ENCODE data around the gene PTPA.

DNA sequence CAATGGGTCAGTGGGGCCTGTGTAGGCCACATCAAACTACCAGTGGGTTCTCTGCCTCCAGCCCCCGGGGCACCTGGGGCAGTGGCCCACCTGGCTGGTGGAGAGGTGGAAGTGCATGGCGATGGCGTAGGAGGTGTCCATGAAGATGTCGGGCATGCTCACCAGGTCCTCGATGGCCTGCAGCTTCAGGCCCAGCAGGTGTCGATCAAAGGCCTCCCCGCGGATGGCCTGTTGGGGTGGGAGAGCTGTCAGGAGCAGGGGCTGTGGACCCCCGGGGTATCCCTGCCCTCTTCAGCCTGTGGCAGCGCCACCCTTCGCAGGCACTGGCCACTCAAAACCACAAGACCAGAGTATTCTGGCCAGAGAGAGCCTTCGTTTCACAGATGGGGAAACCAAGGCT lies 15.3 kb upstream of the PTPA start:
- no peak for TF ChIP-seq POLR2AphosphoS5 (IDR thresholded peaks at IDR 0.05)
- TF ChIP-seq, protein P1, sequence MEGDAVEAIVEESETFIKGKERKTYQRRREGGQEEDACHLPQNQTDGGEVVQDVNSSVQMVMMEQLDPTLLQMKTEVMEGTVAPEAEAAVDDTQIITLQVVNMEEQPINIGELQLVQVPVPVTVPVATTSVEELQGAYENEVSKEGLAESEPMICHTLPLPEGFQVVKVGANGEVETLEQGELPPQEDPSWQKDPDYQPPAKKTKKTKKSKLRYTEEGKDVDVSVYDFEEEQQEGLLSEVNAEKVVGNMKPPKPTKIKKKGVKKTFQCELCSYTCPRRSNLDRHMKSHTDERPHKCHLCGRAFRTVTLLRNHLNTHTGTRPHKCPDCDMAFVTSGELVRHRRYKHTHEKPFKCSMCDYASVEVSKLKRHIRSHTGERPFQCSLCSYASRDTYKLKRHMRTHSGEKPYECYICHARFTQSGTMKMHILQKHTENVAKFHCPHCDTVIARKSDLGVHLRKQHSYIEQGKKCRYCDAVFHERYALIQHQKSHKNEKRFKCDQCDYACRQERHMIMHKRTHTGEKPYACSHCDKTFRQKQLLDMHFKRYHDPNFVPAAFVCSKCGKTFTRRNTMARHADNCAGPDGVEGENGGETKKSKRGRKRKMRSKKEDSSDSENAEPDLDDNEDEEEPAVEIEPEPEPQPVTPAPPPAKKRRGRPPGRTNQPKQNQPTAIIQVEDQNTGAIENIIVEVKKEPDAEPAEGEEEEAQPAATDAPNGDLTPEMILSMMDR (IDR thresholded peaks at IDR 0.05 in 8 of 11, conservative IDR thresholded peaks at IDR 0.05 in 3 of 11), result no peak

All from spleen (tissue), 7 donors.